ENCODE measurements around the gene GLTPD2. TPM values are rescaled to one million over a fixed set of nuclear protein-coding genes. Genes with fewer than 3 reads are reported as not detected.

The GLTPD2 gene
- total RNA-seq, 4 donors from 2014 or later, result not detected

DNA sequence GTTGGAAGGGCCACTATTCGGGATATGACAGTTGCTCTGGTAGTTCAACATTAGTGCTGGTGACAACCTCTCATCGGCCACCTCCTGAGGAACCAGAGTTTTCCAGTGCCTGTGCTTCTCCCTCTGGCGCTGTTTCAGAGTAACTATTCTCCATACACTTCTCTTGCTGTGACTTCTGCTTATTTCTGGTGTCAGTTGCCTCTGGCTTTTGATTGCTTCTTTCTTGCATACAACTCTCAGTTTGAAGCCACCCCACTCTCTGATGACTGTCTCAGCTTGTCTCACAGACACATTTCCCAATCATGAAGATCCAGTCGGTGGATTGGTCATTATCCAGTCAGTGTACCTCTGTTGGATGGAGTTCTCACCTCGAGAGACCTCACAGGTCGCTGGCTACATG lies 20.5 kb upstream of the GLTPD2 start:
- WGBS, 2 donors, result 71 to 91% methylated on average over 6 of the region's 6 CpGs
- TF ChIP-seq, protein P1, sequence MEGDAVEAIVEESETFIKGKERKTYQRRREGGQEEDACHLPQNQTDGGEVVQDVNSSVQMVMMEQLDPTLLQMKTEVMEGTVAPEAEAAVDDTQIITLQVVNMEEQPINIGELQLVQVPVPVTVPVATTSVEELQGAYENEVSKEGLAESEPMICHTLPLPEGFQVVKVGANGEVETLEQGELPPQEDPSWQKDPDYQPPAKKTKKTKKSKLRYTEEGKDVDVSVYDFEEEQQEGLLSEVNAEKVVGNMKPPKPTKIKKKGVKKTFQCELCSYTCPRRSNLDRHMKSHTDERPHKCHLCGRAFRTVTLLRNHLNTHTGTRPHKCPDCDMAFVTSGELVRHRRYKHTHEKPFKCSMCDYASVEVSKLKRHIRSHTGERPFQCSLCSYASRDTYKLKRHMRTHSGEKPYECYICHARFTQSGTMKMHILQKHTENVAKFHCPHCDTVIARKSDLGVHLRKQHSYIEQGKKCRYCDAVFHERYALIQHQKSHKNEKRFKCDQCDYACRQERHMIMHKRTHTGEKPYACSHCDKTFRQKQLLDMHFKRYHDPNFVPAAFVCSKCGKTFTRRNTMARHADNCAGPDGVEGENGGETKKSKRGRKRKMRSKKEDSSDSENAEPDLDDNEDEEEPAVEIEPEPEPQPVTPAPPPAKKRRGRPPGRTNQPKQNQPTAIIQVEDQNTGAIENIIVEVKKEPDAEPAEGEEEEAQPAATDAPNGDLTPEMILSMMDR (IDR thresholded peaks at IDR 0.05), result no peak
- TF ChIP-seq POLR2A (IDR thresholded peaks at IDR 0.05), result no peak
- no peak for DNase-seq
- H3K9me3 ChIP-seq, result no peaks in the 10 kb centered on the region
- intact Hi-C loops (cut with DNase I), result no loop called here
- no peak overlapping the region for H3K27ac ChIP-seq
- no peak overlapping the region for H3K4me3 ChIP-seq (replicated peaks in 1 of 3)
- no peaks in the 10 kb centered on the region for H3K4me1 ChIP-seq
- no peaks in the 10 kb centered on the region for H3K36me3 ChIP-seq
- no peaks in the 10 kb centered on the region for H3K27me3 ChIP-seq

DNA sequence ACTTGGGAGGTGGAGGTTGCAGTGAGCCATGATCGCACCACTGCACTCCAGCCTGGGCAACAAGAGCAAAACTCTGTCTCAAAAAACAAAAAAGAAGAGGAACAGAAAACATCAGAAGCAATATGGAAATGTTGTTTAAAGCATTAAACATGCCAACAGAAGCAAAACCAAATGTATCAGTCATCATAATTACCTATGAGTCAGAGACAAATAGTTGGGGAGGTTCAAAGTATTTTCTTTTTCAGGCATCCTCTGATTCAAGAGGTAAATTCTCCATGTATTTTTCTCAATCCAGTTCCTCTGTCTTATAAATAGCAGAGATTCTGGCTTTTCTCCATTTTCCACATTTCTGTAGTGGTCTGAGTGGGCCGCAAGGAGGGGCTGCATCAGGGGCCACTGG lies 19.1 kb upstream of the GLTPD2 start:
- Histone ChIP-seq H3K36me3 (no peaks in the 10 kb centered on the region), H3K4me3 (replicated peaks in 1 of 3) (no peak overlapping the region), H3K27me3 (no peaks in the 10 kb centered on the region), H3K4me1 (no peaks in the 10 kb centered on the region), H3K9me3 (no peaks in the 10 kb centered on the region), H3K27ac (no peak overlapping the region)
- no peak for DNase-seq
- TF ChIP-seq, protein P1 (IDR thresholded peaks at IDR 0.05), result no peak
- WGBS, 2 donors, result 83 to 87% methylated on average over 2 of the region's 2 CpGs
- intact Hi-C loops (cut with DNase I), result no loop called here

DNA sequence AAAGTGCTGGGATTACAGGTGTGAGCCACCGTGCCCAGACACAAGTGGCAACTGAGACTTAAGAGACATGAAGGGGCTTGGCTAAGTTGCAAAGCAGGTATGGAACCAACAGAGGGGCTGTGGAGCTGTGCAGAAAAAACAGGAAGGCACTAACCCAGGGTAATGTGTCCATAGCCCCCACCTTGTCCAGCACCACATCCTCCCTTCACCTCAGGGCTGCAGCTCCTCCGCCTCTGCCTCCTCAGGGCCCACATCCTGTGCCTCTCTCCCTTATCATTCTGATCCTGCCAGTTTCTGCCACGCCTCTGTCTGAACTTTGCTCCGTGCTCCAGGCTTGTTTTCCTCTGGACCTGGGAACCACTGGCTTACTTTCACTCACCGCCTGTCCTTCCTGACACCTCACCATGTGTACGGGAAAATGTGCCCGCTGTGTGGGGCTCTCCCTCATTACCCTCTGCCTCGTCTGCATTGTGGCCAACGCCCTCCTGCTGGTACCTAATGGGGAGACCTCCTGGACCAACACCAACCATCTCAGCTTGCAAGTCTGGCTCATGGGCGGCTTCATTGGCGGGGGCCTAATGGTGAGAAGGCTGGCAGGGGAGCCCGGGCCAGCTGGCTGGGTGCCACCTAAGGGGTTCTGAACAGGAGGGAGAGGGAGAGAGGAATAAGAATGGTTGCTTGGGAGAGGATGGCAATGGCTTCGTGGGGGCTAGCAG lies 17.1 kb upstream of the GLTPD2 start, which contains the start of gene TM4SF5:
TSS of gene TM4SF5 (plus strand) at position 368 of the 716 bp plus-strand sequence. CDS start at position 405, 37 bp downstream.
- no peak for DNase-seq
- Histone ChIP-seq H3K4me1 (no peaks in the 10 kb centered on the region), H3K9me3 (no peaks in the 10 kb centered on the region), H3K27ac (no peak within 1 kb of the TSS), H3K36me3 (no peaks in the 10 kb centered on the region), H3K4me3 (replicated peaks in 1 of 3) (no peak within 1 kb of the TSS), H3K27me3 (no peaks in the 10 kb centered on the region)
- 66 to 77% methylated on average over 12 to 13 of the region's 13 CpGs for WGBS, 2 donors
- intact Hi-C loops (cut with DNase I), result no loop called here
- TF ChIP-seq POLR2A (IDR thresholded peaks at IDR 0.05), result no peak
- TF ChIP-seq, protein P1 (IDR thresholded peaks at IDR 0.05), result no peak

DNA sequence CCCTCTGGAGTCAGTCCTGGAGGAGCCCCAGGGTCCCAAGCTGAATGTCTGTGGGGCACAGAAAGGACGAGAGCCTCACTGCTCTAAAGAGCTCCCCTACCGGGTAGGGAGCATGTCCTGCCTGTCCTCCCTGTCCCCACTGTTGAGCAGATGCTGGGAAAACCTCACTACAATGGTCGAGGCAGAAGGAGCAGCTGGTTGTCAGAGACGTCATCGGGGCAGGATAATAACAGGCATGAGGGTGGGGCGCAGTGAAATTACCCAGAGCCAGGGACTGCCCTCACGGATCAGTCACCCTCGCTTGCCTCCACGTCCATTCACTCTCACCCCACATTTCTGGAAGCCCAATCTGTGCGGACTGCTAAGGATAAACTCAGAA lies 16.5 kb upstream of the GLTPD2 start:
- Histone ChIP-seq H3K27me3 (no peaks in the 10 kb centered on the region), H3K27ac (no peak overlapping the region), H3K9me3 (no peaks in the 10 kb centered on the region), H3K4me3 (replicated peaks in 1 of 3) (no peak overlapping the region), H3K36me3 (no peaks in the 10 kb centered on the region), H3K4me1 (no peaks in the 10 kb centered on the region)
- TF ChIP-seq, protein P1 (IDR thresholded peaks at IDR 0.05), result no peak
- TF ChIP-seq POLR2A (IDR thresholded peaks at IDR 0.05), result no peak
- intact Hi-C loops (cut with DNase I), result no loop called here
- WGBS, 2 donors, result 67 to 76% methylated on average over 10 of the region's 10 CpGs
- no peak for DNase-seq

DNA sequence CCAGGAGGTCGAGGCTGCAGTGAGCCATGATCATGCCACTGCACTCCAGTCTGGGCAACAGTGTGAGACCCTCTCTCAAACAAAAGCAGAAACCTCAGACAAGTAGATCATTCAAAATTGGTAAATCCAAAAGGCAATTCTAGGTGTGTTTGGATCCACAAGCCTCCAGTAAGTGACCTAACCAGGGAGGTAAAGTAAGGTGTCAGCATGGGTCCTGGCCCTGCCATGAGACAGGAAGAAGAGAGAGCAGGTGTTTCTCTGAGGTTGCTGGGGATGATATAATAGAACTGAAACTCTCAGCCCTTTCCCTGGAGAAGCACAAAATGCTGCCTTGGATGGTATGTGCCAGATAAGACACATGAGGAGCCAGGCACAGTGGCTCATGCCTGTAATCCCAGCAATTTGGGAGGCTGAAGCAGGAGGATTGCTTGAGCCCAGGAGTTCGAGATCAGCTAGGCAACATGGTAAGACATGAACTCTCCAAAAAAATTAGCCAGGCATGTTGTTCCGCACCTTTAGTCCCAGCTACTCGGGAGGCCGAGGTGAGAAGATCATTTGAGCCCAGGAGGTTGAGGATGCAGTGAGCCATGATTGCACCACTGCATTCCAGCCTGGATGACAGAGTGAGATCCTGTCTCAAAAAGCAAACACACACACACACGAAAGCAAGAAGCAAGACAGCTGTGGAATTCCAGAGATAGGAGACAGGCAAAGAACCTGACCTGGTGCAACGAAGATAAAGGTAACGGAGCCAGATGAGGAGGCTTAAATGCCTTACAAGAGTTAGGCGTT lies 10.6 kb upstream of the GLTPD2 start:
- DNase-seq, result no peak
- no peaks in the 10 kb centered on the region for H3K9me3 ChIP-seq
- no peaks in the 10 kb centered on the region for H3K36me3 ChIP-seq
- H3K4me3 ChIP-seq (replicated peaks in 1 of 3), result no peak overlapping the region
- H3K4me1 ChIP-seq, result no peaks in the 10 kb centered on the region
- 53 to 65% methylated on average over 9 of the region's 9 CpGs for WGBS, 2 donors
- no peak for TF ChIP-seq POLR2A (IDR thresholded peaks at IDR 0.05)
- TF ChIP-seq, protein P1 (IDR thresholded peaks at IDR 0.05), result no peak
- H3K27me3 ChIP-seq, result no peaks in the 10 kb centered on the region
- intact Hi-C loops (cut with DNase I), result no loop called here
- H3K27ac ChIP-seq, result no peak overlapping the region

All from thyroid gland (tissue), 4 donors.